Gastrocnemius medialis (tissue), 4 donors: ENCODE measurements around the gene SLC39A11. TPM values are rescaled to one million over a fixed set of nuclear protein-coding genes. Genes with fewer than 3 reads are reported as not detected.

Experiments used
- ATAC-seq, 2 donors: fragments of 150-250 bp; one replicate each; pipeline ENCODE4 v1.9.1; 2016
- DNase-seq, 2 donors: peaks; one replicate each; pipeline ENCODE4 v3.0.0-alpha.2; 2019
- H3K27ac ChIP-seq, 4 donors: fragments of 200-600 bp; sonication (generic); 1 replicate in 1 of 4; 2 replicates in 3 of 4; pipeline ENCODE4 v1.5.1; 2016 to 2018; ENCODE audit warnings: mild to moderate bottlenecking in 2 of 4, moderate library complexity in 1 of 4
- H3K27me3 ChIP-seq, 3 donors: fragments of 200-600 bp; sonication (generic) in 2 of 3; 1 replicate in 1 of 3; 2 replicates in 2 of 3; pipeline versions ENCODE4 v1.5.1 to v1.6.0; 2016 to 2019; ENCODE audit warnings: mild to moderate bottlenecking in 1 of 3, moderate library complexity in 1 of 3
- H3K36me3 ChIP-seq, 2 donors: fragments of 200-600 bp; sonication (generic) in 1 of 2; one replicate each; pipeline ENCODE4 v1.5.1; 2017 to 2018
- H3K4me1 ChIP-seq, 2 donors: fragments of 200-600 bp; sonication (generic) in 1 of 2; one replicate each; pipeline ENCODE4 v1.5.1; 2016 to 2017; ENCODE audit warnings: mild to moderate bottlenecking in 2 of 2
- H3K4me3 ChIP-seq, 4 donors: fragments of 200-600 bp; sonication (generic) in 3 of 4; 1 replicate in 1 of 4; 2 replicates in 3 of 4; pipeline ENCODE4 v1.5.1; 2016 to 2019; ENCODE audit warnings: mild to moderate bottlenecking in 2 of 4
- H3K9me3 ChIP-seq, 3 donors: fragments of 200-600 bp; sonication (generic) in 2 of 3; 1 replicate in 1 of 3; 2 replicates in 2 of 3; pipeline ENCODE4 v1.5.1; 2016 to 2019
- CTCF ChIP-seq, 5 experiments: fragments of 450-650 bp in 3 of 5; fragments of 200-600 bp in 2 of 5; sonication (generic) in 2 of 5; IDR thresholded peaks in 4 of 5; conservative IDR thresholded peaks in 1 of 5; 1 replicate in 4 of 5; 2 replicates in 1 of 5; pipeline ENCODE4 v1.5.1; 2016 to 2019; ENCODE audit warnings: antibody characterized with exemption in 5 of 5, mild to moderate bottlenecking in 3 of 5, moderate library complexity in 3 of 5
- POLR2A ChIP-seq, 2 donors: fragments of 450-650 bp; IDR thresholded peaks; one replicate each; pipeline ENCODE4 v1.6.1; 2017; ENCODE audit warnings: antibody characterized with exemption in 2 of 2, mild to moderate bottlenecking in 2 of 2, moderate library complexity in 2 of 2
- in situ Hi-C, 4 donors: fragments of 200-750 bp; cut with MboI; loops; one replicate each; pipeline versions ENCODE4 v1.15.0 to v1.8.0; 2017; ENCODE audit warnings: low sequenced_read_pairs in 4 of 4
- intact Hi-C: fragments of 100-400 bp; cut with DNase I; formaldehyde crosslinking; loops from one replicate; pipeline ENCODE4 v1.15.1; 2023; ENCODE audit warnings: low total_unique reads
- total RNA-seq, 4 donors: library from RNA; depleted of rRNA; stranded (reverse); fragments of >200 nt; gene quantifications; one replicate each; pipeline versions ENCODE4 v1.1.0 to v1.2.3, GENCODE V29; 2016

Gene SLC39A11
- total RNA-seq, 4 donors from 2014 or later, result 7.6 to 28.4 (median 10.7) TPM

DNA sequence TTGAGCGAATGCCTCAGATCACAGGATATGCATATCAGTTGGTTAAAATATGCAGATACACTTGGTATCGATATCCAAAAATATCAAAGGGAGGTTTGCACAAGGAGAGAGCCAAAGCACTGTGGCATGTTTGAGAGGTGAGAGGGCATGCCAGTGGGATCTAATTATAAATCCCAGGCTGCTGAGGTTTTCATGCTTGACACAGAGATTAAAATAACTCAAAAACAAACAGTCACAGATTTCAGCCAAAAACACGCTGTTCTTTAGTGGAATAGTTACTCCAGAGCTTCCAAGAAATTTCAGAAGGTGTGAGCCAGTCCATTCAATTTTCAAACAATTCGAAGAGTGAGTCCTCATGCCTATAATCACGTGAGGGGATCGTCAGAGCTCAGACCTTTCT is 493.8 kb downstream of the SLC39A11 start:
- no peak for DNase-seq
- TF ChIP-seq CTCF (IDR thresholded peaks at IDR 0.05 in 4 of 5, conservative IDR thresholded peaks at IDR 0.05 in 1 of 5), result no peak
- TF ChIP-seq POLR2A (IDR thresholded peaks at IDR 0.05), result no peak
- Histone ChIP-seq H3K9me3 (no peaks in the 10 kb centered on the region), H3K27ac (no peak overlapping the region), H3K4me1 (no peaks in the 10 kb centered on the region), H3K27me3 (peaks cover 0 to 8% (median 3%) of the 10 kb centered on the region in 3 donors), H3K36me3 (no peaks in the 10 kb centered on the region), H3K4me3 (no peak overlapping the region)
- intact Hi-C loops, result no loop called here
- in situ Hi-C loops, result no loop called here
- ATAC-seq, result no peak

GRCh38 chr17:72597354-72598087 is 495.0 kb downstream of the SLC39A11 start:
- H3K4me1 ChIP-seq, result no peaks in the 10 kb centered on the region
- no peaks in the 10 kb centered on the region for H3K9me3 ChIP-seq
- no peak for TF ChIP-seq CTCF (IDR thresholded peaks at IDR 0.05 in 4 of 5, conservative IDR thresholded peaks at IDR 0.05 in 1 of 5)
- TF ChIP-seq POLR2A (IDR thresholded peaks at IDR 0.05), result no peak
- in situ Hi-C loops, result no loop called here
- H3K27ac ChIP-seq, result no peak overlapping the region
- peaks cover 4 to 11% (median 10%) of the 10 kb centered on the region in 3 donors for H3K27me3 ChIP-seq
- ATAC-seq (no peak), DNase-seq (no peak)
- intact Hi-C loops, result no loop called here
- no peaks in the 10 kb centered on the region for H3K36me3 ChIP-seq
- no peak overlapping the region for H3K4me3 ChIP-seq

Other genes with a start within 250 kb of the SLC39A11 start
- 1 to 10 TPM in 2 of 4 donors, under 1 TPM in 2; 0.31 to 2.3 (median 0.82) TPM for gene SSTR2, start 72.3 kb upstream of the SLC39A11 start, total RNA-seq
- 10 to 100 TPM; 21.2 to 34.7 (median 26.7) TPM for gene COG1, start 100.4 kb upstream of the SLC39A11 start, total RNA-seq
- not detected for gene CPSF4L, start 169.2 kb upstream of the SLC39A11 start, total RNA-seq
- gene CDC42EP4, start 219.3 kb upstream of the SLC39A11 start, total RNA-seq, result 10 to 100 TPM; 35.8 to 57.0 (median 47.1) TPM